Left lobe of liver (tissue), 2 donors: ENCODE data around the gene ZNF236. TPM values are rescaled to one million over a fixed set of nuclear protein-coding genes. Genes with fewer than 3 reads are reported as not detected.
"Not testable (repeated sequence)": the region's sequence is repeated elsewhere in the genome, so short reads cannot be mapped to it uniquely, and the experiment has no call there.

Source experiments
- ATAC-seq: fragments of 200-7000 bp; cut with Tn5 transposase; one replicate; pipeline ENCODE4 v1.9.1; 2020; ENCODE audit warnings: mild to moderate bottlenecking, moderate library complexity
- DNase-seq: peaks from one replicate; pipeline ENCODE4 v3.0.0-alpha.2; 2020; ENCODE audit warnings: low spot score
- total RNA-seq: library from RNA; stranded (reverse); gene quantifications from one replicate; pipeline ENCODE4 v1.2.1, GENCODE V29; 2021
- donor health status: DM: no; HTN: no; CAD: no; lungs with moderate emphysema.
- donor health status: DM: no; HTN: yes; CAD: no.

The ZNF236 gene
- total RNA-seq, 1 donor from 2014 or later = 6.2 TPM

DNA sequence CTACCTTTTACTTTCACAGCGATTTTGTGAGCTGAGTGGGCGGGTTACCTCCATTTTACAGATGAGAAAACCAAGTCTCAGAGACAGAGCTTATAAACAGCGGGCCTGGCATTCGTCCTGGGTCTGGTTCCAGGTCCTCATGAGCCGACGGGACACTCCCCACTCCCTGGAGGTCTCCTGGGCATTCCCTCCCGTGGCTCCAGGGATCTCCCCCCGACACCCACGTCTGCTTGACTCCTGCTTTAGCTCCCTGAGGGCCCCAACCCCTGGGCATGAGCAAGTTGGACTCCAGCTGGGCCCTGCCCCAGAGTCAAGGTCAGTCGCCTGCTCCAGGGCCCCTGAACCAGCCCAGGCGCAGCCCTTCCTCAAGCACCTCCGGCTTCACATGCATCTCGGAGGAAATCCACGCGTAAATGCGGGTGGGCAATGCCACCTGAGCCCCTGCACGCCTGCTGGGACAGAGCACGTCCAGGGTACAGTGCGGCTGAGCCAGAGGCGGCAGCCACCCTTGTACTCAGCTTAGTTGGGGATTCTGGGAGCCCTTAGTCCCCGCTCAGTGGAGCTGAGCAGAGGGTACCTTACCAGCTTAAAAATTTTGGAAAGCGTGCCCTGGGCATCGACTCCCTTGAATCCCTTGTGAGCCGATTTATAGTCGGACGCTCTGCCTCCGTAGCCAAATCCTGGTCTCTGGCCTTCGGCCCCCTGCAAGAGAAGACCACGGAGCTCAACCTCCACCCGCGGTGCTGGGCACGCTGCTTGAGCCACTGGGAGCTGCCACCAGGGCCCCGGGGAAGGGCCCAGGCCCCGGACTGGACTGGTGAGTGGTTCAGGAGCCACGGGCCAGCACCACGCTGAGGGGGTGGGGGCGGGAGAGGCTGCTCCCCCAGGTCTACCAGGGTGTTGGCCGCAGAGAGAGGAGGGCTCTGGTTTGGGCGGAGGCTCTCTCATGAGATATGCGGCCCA is 162.1 kb downstream of the ZNF236 start:
- DNase-seq (peak; percentile 43), ATAC-seq (no peak)

DNA sequence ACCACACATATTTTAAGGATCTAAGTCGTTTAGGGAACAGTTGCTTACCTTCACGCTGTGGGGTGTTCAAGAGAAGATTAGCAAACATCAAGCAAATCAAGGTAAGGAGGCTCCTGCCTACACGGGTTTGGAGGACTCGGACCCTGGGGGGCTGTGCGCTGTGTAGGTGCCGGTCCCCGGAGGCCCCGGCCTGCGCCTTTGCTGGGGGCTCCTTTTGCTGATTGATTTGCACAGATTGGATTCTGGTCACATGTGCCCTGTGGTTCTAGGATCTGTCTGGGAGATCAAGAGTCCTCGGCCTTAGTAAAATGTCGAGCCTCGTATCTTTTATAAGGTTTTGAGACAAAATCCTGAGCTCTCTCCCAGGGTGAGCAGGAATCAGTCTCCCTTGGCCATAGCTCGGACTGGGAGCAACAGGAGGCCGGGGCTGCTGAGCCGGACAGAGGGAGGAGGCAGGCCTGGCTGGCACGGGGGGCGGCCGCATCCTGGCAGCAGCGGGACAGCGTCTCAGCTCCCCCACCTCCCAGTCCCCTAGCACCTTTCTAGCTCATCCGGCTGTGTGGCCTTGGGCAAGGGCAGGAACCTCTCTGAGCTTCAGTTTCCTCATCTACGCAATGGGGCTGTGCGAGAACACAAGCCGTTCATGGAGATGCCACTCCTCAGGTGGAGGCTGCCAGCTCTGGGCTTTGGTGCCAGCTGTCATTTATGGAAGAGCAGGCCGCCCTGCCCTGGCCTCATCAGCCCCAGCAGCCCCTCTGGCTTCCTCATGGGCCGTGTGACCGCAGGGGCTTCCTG is 163.0 kb downstream of the ZNF236 start:
- ATAC-seq = no peak
- DNase-seq = peak; percentile 41

DNA sequence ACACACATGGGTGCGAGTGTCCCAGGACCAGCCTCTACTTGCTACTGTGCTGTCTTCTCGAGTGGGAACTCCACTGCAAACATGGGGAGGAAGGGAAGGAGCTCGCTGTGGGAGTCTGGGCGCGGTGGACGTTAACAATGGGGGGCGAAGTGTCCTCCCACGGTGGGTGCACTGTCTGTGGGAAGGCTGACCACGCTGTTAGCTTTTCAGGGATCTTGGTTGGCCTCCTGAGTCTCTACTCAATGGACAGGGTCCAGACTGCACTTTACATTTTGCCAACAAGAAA is 163.5 kb downstream of the ZNF236 start:
- no peak for DNase-seq
- ATAC-seq = no peak

DNA sequence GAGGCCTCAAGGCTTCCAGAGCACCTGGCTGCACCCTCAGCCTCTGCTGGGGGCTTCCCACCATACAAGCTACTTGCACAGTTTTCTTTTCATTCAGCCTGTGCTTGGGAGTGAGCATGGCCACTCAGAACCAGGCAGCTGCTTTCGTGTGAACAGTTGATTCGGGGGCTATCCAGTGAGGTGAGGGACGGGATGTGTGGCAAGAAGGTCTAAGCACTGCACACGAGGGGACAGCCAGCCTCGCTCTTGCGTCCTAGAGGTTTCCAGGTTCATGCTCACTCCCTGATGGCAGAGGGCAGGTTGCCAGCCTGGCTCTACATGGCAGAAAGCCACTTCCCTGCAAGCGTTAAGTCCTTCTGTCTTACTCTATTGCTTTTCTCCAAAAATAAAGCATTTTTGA is 164.0 kb downstream of the ZNF236 start:
- no peak for ATAC-seq
- peak; percentile 37 for DNase-seq

DNA sequence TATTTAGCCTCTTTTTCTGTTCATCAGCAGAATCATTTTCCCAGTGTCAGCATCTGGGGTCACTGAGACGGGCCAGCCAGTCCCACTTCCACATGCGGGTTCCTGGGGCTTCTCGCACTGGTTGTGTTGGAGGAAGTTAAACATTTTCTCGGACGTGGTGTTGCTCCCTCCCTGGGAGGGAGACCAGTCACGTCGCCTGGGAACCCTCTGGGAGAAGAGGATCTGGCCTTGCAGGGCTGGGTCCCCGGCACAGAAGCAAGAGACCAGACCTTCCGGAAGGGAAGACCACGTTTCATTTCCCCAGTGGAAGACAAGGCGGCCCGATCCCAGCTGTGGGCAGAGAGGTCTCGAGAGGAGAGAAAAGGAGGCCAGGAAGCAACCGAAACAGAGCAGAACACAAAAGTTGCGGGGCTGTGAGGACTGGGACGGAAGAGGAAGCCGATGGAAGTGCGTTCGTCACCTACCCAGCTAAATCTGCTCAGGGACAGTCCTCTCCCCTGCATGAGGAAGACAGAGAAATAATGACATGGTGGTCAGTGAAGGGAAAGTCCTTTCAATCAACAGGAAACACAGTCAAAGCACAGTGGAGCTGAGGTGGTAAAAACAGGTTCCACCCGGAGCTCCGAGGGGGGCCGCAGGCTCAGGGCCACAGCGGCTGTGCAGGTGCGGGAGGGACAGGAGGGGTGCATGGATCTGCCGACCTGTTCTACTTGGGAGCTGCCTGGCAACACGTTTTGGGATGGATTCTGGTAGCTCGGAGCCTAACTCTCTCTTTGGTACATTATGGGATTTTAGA is 165.9 kb downstream of the ZNF236 start:
- ATAC-seq (peak; percentile 30), DNase-seq (no peak)

DNA sequence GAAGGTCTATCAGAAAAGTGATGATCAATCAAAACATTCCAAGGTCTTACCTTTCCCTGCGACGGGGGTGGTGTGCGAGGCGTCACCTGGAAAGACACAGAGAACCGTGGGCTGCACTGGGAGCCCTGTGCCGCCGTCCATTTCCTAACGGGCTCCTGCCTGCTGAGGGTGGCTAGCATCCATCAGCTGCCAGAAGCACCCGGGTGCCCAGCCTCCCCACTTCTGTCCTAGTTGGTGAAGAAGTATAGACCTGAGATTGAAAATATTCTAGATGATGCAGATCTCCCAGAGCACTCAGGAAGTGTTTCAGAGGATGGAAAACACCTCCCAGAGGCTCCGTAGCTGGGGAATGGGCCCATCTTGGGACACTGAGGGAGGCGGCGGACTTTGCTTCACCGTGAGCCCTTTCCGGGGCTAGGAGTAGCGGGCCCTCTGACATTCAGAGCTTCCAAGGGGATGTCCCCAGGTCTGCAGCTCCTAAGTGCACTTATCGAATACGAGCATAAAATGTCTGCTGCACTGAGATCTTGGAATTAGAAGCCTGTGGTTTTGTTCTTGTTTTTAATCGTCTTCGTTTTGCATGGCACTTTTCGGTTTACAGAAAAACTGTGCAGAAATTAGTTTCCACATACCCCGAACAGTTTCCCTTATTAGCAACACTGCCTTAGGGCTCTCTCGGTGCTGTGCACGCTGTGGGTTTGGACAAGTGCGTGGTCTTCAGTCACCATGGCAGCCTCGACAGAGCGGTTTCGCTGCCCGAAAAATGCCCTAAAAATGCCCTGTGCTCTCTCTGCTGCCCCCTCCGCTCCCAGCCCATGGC is 166.7 kb downstream of the ZNF236 start:
- ATAC-seq (no peak), DNase-seq (no peak)

DNA sequence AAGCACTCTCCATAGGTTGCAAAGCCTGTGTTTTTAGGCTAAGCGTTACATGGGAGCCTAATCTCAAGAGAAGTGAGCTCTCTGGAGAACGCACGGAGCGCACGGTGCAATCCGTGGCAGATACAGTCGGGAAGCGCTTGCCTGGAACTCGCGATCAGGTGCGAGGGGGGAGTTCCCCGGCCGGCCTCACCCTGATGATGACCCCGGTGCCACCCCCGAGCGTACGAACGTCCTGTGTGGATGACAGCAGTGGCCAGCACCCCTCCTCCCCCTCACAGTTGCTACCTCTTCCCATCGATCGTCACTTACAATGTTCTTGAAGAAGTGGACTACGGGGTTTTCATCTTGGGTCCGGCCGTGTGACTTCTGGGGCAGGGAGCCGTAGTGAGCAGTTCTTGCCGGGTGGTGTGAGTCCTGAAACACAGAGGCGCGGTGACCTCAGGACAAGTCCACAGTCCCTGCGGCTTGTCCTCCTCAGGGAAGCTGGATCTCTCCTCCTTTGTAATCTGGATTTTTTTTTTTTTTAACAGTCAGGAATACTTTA is 167.4 kb downstream of the ZNF236 start:
- no peak for DNase-seq
- ATAC-seq = no peak

DNA sequence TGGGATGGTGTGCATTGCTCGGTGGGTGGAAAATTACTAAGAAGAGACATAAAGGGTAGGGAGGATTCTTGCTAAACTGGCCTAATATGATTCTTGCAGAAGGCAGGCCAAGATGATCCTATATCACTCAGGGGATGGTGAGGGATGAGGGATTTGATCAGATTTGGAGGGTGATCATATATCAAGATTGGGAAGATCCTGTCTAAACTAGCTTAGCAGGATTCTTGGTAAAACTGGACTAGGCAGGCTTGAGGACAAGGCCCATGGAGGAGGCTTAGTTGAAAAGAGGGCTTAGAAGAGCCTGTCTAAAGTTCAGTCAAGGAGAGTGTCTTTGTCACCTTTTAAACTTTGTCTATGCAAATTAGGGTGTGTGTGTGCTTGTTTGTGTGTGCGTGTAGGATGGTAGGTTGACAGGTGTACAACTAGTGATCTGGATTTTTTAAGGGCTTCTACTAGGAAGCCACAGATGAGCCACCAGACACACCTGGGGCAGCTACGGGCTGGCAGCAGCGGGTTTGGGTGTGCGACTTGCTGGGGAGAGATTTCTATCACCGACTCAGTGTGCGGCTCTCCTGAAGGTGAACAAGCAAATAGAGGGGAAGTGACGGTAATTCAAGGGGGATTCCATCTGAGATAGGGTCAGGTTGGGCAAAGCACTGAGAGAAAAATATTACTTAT is 168.1 kb downstream of the ZNF236 start:
- ATAC-seq = not testable (repeated sequence)

DNA sequence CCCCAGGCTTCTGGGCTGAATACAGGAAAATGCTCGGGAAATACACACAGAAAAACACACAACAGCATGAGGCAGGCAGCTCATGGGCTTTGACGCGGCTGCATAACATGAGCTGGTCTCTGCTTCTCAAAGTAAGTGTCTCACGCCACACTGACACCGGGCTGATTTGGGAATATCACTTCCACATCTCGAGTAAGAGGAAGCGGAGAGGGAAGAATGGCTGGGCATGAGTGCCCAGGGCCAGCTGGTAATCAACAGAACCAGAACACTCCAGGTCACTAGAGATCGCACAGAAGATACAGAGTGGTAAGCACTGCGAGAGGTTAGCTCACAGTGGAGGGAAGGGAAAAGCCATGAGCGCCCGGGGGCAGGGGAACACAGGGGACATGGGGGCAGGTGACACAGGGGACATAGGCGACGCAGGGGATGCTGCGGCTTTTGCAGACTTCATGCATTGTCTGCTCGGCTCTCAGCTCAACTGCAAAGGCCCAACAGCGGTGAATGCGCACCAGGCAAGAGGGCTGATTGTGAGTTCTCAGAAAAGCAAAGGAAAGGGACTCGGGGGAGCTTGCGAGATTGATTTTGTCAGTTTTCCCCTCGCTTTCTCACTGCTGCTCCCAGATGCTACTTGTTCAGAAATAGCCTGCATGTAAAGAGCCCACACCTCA is 168.8 kb downstream of the ZNF236 start:
- no peak for DNase-seq

More for the DNA sequence above, 168.1 kb downstream of the ZNF236 start:
- not testable (repeated sequence) for DNase-seq

DNA sequence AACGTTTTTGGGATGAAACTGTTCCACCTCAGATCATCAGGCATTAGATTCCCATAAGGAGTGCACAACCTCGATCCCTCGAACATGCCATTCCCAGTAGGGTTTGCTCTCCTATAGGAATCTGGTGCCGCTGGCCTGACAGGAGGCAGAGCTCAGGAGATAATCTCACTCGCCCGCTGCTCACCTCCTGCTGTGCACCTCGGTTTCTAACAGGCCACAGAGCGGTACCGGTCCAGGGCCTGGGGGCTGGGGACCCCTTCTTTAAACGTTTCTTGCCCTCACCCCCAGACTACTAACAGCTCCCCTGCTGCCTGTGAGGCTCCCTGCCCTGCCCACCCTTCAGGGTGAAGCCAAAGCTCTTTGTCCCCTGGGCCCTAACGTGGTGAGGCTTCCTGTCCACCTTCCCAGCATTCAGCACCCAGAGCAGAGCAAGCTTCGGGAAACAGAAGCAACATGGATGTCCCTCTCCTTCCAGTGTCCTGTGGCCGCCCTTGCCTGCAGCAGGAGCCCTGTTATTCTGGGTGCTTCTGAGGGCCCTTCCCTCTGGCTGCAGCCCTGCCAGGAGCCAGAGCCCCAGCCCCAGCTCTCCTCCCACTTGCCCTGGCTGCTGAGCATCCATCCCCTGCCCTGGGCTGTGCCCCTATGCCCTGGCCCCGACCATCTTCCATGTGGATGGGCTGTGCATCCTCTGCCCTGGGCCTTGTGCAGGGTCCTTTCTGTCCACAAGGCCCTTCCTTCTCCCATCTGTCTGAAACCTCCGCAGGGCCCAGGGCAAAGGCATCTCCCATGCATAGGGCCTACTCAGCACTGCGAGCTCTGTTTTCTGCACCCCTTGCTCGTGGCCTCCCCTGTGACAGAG is 170.1 kb downstream of the ZNF236 start:
- no peak for ATAC-seq
- DNase-seq = peak; percentile 37

More for the DNA sequence above, 168.8 kb downstream of the ZNF236 start:
- no peak for ATAC-seq

- DNase-seq = peak; percentile 24
- no peak for ATAC-seq
Observed at GRCh38 chr18:76993085-76993382, 170.7 kb downstream of the ZNF236 start.

GRCh38 chr18:76993573-76993972 is 171.2 kb downstream of the ZNF236 start:
- ATAC-seq = no peak

DNA sequence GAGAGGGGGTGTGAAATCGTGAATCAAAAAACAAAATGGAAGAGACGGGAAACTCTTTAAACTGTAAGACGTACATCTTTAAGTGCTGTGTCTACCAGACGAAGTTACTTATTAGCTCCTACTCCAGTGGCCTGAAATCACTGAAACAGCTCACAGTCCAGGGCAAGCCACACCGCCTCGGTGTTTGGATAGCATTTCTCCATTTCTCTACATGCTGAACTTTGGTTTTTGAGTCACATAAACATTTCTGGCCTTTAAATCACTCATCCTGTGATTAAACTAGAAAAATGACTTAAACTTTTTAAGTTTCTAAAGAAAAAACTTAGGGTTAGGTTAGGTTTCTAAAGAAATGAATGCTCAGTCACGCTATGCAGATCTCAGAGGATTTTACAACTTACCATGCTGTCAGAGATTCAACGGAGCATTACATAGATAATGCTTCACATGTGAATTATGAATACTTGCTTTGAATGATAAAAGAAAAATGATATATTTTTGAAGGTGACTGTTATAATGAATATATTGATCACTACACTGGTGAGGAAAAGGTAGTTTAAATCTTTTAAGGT is 171.8 kb downstream of the ZNF236 start:
- DNase-seq (no peak), ATAC-seq (peak; percentile 73)

More at GRCh38 chr18:76993573-76993972, 171.2 kb downstream of the ZNF236 start:
- no peak for DNase-seq

DNA sequence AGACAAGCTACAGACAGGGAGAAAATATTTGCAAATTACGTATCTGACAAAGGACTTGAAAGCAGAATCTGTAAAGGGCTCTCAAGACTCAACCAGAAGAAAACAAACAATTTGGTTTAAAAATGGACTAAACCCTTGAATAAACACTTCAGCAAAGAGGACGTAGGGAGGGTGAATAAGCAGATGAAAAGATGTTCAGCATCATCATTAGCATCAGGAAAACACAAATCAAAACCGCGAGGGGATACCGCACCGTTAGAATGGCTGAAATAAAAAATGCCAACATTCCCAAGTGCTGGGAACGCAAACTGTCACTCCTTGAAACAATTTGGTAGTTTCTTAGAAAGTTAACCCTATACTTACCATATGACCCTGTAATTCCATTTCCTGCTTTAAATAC is 173.5 kb downstream of the ZNF236 start:
- DNase-seq (no peak), ATAC-seq (no peak)

DNA sequence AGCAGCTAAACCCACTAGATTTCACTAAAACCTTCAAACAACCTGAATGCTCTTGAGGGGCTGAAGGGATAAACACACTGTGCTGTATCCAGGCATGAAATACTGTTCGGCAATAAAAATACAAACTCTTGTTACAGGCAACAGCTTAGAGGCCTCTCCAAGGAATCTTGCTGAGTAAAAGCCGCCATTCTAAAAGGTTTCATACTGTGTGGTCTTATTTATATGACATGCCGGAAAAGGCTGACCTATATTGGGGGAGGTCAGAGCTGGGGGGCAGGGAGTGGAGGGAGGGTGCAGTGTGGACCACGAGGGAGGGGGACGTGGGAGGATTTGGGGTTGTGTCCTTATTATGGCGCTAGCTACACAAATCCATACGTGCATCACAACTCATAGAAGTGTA is 174.1 kb downstream of the ZNF236 start:
- no peak for DNase-seq
- no peak for ATAC-seq

GRCh38 chr18:76997951-76998808 is 175.8 kb downstream of the ZNF236 start:
- no peak for ATAC-seq
- peak; percentile 33 for DNase-seq

- peak; percentile 41 for DNase-seq
- ATAC-seq = no peak
Observed at GRCh38 chr18:76999077-76999476, 176.7 kb downstream of the ZNF236 start.
